Measurements from ENCODE around the gene PLEKHA8.

DNA sequence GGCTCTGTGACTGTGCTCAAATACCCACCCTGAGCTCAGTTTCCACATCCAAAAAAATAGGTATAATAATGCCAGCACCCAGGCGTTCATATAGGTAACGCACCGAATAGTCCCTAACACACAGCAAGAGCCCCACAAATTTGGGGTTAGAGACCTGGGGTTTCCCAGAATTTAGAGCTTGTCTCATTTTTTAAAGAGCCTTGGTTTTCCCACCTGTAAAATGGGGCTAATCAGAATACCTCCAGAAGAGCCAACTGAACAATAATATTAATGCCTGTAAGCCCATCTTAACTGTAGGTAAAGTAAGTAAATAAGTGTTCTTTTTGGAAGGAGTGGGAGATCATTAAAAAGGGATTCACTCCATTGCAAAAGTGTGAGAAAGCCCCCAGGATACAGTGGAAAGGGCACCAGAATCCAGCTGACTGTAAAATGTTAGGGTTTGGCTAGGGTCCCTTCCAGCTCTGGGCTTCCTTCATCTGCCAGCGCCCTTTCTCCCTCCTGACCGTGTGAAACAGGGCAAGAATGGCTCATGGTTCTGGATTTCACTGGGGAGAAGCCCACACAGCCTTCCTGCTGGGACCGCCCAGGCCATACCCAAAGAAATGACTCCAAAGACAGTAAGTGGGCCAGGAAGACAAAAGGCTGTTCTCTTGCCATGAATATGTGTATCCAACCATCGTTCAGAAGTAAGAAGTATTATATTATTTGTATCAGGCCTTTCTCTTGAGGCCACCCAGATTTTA, 108.7 kb downstream of the PLEKHA8 start:
- TF ChIP-seq, protein P1, sequence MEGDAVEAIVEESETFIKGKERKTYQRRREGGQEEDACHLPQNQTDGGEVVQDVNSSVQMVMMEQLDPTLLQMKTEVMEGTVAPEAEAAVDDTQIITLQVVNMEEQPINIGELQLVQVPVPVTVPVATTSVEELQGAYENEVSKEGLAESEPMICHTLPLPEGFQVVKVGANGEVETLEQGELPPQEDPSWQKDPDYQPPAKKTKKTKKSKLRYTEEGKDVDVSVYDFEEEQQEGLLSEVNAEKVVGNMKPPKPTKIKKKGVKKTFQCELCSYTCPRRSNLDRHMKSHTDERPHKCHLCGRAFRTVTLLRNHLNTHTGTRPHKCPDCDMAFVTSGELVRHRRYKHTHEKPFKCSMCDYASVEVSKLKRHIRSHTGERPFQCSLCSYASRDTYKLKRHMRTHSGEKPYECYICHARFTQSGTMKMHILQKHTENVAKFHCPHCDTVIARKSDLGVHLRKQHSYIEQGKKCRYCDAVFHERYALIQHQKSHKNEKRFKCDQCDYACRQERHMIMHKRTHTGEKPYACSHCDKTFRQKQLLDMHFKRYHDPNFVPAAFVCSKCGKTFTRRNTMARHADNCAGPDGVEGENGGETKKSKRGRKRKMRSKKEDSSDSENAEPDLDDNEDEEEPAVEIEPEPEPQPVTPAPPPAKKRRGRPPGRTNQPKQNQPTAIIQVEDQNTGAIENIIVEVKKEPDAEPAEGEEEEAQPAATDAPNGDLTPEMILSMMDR (IDR thresholded peaks at IDR 0.05) = no peak
- TF ChIP-seq POLR2A (IDR thresholded peaks at IDR 0.05) = no peak
- no peak for TF ChIP-seq POLR2AphosphoS5 (IDR thresholded peaks at IDR 0.05)
